ENCODE data around the gene PKD1L1. TPM values are rescaled to one million over a fixed set of nuclear protein-coding genes. Genes with fewer than 3 reads are reported as not detected.
A peak's percentile ranks its signal among the peaks of the same experiment; 100 is the strongest.

PKD1L1 gene
- total RNA-seq, 6 donors from 2014 or later = 0.46 to 4.8 (median 0.75) TPM

DNA sequence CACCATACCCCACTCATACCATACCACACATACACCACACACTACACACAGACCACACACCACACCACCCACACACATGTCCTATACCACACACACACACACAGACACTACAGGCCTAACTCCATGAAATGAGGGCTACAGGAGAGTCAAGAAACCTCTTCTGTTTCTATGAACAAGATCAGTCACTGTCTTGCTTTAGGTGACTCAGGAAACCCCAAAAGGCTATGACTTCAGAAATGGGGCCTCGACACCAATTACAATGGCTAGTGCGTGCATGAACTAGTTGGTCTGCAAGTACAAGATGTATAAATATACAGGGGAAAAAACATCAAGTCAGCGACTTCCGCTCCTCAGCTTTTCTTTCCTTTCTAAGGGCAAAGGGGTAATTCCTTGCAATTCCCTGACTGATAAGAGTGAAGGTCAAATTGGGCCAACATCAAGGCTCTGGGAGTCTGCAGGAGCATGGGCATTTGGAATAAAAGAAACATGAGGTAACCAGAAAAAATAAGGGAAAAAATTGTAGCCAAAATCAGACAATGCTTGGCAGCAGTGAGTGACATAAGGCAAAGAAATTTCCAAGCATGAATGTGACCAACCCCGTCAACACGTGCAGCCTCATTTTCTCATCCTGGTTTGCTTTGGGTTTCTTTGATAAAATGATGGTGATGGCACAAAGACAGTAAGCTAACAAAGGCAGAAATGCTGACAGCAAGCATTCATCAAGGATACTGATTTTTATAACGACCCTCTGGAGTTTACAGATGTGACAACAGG is 1.5 kb downstream of the PKD1L1 start:
- ATAC-seq (ENCODE audit: low FRiP score in 2 of 2) = no peak
- H3K36me3 ChIP-seq = no peaks in the 10 kb centered on the region
- H3K9me3 ChIP-seq = no peaks in the 10 kb centered on the region
- H3K27ac ChIP-seq = peak overlapping the region in 2 of 4 donors; percentile 31 to 60
- no peak for TF ChIP-seq CTCF (IDR thresholded peaks at IDR 0.05)
- TF ChIP-seq EP300 (IDR thresholded peaks at IDR 0.05) = peak in 1 of 4 donors; percentile 50
- 68 to 72% methylated on average over 7 of the region's 7 CpGs for WGBS, 2 donors
- no peak overlapping the region for H3K4me3 ChIP-seq
- DNase-seq = no peak
- H3K4me1 ChIP-seq = peaks cover 18 to 34% (median 22%) of the 10 kb centered on the region in 4 donors
- no peaks in the 10 kb centered on the region for H3K27me3 ChIP-seq

DNA sequence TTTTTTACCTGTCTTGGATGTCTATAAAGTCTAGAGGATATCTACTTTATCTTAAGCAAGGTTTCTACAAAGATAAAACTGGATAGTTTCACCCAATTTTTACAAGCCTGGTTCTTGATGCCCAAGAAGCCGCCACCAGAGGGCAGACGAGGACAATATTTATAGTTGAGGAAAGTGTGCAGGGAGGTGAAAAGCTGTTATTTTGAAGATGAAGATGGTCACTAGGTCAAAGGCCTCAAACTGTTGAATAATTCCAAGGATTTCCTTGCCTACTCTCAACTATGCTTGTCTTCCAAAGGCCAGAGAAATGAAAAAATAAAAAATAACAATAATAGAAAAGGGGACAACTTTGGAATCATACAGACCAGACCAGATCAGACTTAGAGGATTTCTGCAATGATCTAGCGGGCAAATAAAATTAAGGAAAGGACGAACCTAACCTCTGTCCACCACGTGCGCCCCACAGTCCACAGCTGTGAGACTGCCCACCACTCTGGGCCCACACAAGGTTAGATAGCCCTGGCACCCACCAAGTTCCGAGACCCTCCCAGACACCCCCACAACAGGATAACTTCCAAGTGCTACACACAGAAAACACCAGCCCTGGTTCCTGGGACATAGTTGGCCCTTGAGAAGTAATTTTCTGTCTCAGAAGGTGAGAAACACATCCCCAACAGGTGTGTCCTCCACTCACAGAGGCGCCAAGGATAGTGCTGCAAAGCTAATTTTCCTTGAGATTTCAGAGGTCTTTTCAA is 2.8 kb downstream of the PKD1L1 start:
- WGBS, 2 donors = 44 to 48% methylated on average over 8 of the region's 8 CpGs
- Histone ChIP-seq H3K4me1 (peaks cover 18 to 35% (median 26%) of the 10 kb centered on the region in 4 donors), H3K9me3 (no peaks in the 10 kb centered on the region), H3K4me3 (no peak overlapping the region), H3K36me3 (no peaks in the 10 kb centered on the region), H3K27ac (peak overlapping the region in 1 of 4 donors; percentile 46), H3K27me3 (no peaks in the 10 kb centered on the region)
- TF ChIP-seq CTCF (IDR thresholded peaks at IDR 0.05) (peak; percentile 57 to 81 (median 71)), EP300 (IDR thresholded peaks at IDR 0.05) (no peak)
- peak in 1 of 2 donors; percentile 74 for DNase-seq
- peak in 1 of 2 donors; percentile 69 for ATAC-seq (ENCODE audit: low FRiP score in 2 of 2)

- WGBS, 2 donors = 79 to 82% methylated on average over 9 to 12 of the region's 12 CpGs
- no peak overlapping the region for H3K4me3 ChIP-seq
Observed at GRCh38 chr7:47944536-47945260, 3.6 kb downstream of the PKD1L1 start.

More at GRCh38 chr7:47944536-47945260, 3.6 kb downstream of the PKD1L1 start:
- Histone ChIP-seq H3K27ac (peak overlapping the region in 1 of 4 donors; percentile 46), H3K27me3 (no peaks in the 10 kb centered on the region), H3K4me1 (peaks cover 22 to 32% (median 30%) of the 10 kb centered on the region in 4 donors), H3K9me3 (no peaks in the 10 kb centered on the region), H3K36me3 (no peaks in the 10 kb centered on the region)
- DNase-seq (no peak), ATAC-seq (ENCODE audit: low FRiP score in 2 of 2) (no peak)
- TF ChIP-seq CTCF (IDR thresholded peaks at IDR 0.05) (no peak), EP300 (IDR thresholded peaks at IDR 0.05) (no peak), POLR2A (IDR thresholded peaks at IDR 0.05) (no peak), POLR2AphosphoS5 (IDR thresholded peaks at IDR 0.05) (no peak)
